ENCODE data around the gene ZBTB16.

Gene ZBTB16, protein sequence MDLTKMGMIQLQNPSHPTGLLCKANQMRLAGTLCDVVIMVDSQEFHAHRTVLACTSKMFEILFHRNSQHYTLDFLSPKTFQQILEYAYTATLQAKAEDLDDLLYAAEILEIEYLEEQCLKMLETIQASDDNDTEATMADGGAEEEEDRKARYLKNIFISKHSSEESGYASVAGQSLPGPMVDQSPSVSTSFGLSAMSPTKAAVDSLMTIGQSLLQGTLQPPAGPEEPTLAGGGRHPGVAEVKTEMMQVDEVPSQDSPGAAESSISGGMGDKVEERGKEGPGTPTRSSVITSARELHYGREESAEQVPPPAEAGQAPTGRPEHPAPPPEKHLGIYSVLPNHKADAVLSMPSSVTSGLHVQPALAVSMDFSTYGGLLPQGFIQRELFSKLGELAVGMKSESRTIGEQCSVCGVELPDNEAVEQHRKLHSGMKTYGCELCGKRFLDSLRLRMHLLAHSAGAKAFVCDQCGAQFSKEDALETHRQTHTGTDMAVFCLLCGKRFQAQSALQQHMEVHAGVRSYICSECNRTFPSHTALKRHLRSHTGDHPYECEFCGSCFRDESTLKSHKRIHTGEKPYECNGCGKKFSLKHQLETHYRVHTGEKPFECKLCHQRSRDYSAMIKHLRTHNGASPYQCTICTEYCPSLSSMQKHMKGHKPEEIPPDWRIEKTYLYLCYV

DNA sequence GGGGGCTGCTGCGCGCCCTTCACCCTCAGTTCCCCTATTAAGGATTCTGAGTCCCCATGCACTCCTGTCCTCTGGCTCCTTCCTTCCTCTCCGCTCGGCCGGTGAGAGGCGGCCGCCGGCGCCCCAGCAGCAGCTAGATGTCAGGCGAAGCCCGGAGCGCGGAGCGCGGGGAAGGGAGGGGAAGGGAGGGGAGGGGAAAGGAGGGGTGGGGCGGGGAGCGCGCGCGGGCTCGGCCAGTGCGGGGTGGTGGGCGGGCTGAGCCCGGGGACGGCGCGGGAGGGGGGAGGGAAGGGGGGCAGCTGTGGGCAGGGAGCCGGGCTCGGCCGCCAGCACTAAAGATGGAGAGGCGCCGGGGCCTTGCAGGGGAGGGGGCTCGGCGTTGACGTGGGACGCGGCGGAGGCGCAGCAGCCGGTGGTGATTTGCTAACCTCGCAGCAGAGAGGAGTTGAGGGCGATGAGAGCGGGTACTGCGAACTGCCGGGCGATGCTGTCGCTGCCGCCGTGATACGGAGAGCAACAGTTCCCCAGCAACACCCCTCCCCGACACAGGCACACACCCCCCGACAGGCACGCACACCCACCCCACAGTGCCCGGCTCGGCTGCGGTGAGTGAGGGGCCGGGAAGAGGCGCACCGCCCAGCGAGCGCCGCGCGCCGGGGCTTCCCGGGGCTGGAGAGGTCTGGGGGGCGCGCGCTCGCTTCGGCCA, at the start of gene ZBTB16:
ZBTB16 (plus strand) TSS at position 434 of the 706 bp plus-strand sequence. CDS start 3,590 bp downstream, outside the sequence.
- no peak for DNase-seq

DNA sequence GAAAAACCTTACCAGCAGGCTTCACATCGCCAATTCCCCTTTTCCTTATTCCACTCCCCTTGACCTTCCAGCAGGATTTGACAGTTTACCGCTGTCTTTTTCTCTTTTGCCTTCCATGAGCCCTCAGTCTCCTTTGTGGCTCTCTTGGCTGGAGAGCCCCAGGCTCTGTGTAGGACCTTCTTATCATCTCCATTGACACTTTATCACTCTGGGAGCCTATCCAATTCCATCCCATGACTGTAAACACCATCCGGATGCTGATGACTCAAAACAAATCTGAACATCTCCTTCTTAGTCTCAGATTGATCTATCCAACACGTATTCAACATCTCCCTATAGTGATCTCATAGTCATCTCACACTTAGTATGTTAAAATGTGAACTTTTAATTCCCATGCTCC, 48.6 kb upstream of the ZBTB16 start:
- no peak for DNase-seq

DNA sequence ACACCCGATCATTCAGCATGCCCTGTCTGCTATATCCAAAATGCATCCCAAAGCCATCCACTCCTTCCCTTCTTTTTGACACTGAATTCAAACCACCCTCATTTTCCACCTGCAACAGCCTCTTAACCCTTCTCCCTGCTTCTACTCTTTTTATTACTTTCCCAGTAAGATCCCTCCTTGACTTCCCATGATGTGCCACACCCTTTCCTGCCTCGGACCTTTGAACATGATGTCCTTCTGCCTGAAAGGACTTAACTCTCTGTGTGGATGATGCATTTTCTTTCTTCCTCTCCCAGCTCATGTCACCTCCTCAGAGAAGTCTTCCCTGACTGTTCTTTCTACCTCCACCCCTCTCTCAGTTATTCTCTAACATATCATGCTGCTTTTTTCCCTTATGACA, 48.1 kb upstream of the ZBTB16 start:
- no peak for DNase-seq

DNA sequence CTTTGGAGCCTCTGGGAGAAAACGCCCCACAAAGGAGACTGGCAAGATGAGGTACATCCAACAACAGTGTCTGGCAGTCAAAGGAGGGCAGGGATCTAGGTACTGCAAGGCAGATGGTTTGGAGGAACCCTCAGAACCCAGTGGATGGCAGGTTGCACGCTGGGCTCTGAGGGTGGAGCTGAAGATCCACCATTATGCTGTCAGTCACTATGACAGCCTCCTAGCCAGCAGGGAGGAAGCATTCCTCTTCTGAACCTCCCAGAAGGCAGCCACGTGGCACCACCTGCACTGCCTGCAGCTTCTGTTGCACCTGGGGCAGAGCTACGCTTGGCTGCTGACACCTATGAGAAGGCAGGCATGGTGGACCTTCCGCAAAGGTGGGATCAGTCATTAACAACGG, 44.4 kb upstream of the ZBTB16 start:
- DNase-seq: no peak

DNA sequence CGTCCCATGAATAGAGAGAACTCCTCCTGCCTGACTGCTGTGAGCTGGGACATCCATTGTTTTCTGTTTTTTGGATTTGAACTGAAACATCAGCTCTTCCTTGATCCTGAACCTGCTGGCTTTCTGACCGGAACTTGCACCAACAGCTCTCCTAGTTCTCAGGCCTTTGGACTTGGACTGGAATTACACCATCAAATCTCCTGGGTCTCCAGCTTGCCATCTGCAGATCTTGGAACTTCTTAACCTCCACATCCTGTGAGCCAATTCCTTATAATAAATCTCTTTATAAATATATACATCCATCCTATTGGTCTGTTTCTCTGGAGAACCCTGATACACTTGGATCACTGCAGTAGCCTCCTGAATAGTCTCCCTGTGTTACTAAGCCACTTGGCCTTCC, 42.5 kb upstream of the ZBTB16 start:
- no peak for DNase-seq

DNA sequence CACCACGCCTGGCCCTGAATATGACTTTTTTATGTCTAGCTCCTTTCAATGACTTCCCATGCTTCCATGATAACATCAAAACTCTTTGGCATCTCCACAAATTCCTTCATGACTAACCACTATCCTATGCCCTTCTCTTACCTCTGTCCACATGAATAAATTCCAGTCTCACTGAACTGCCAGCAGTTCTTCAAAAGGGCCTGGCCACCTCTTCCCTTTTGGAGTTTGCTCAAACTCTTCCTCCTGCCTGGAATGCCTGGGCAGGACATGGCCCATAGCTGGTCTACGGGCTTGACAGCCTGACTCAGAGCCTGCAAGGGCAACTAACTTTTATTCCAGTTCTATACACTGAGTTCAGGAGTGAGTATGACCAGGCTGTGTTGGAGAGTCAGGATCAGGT, 41.8 kb upstream of the ZBTB16 start:
- no peak for DNase-seq

DNA sequence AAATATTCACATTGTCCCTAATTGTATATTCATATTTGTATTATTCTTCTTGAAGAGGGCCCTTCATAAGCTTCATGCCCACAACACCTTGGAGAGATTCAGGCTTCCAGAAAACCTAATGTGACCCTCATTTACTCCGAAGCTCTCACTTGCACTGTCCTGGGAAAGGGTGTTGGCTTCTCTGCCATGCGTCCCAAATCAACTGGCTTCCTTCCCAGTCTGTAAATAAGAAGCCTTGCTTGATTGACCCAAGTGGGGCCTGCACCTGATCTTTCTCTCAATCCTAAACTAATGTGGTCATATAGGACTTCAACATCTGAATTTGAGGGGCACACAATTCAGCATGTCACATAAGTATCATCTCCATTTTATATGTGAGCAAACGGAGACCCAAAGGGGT, 40.5 kb upstream of the ZBTB16 start:
- no peak for DNase-seq

DNA sequence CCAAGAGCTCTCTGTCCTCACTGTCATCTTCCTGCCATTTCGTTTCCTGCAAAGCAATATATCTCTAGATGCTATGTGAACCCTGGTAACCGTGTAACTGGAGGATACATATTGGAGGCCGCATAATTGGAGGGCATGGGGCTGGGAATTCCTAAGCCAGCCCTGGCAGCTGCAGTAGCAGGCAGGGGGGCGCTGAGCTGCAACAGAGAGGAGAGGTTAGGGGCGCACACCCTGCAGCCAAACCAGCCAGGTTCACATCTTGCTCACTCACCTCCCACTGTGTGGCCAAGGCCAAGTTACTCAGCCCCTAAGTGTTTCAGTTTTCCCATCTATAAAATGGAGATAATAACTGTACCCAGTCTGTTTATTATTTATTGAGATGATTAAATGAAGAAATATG, 39.9 kb upstream of the ZBTB16 start:
- DNase-seq: no peak

DNA sequence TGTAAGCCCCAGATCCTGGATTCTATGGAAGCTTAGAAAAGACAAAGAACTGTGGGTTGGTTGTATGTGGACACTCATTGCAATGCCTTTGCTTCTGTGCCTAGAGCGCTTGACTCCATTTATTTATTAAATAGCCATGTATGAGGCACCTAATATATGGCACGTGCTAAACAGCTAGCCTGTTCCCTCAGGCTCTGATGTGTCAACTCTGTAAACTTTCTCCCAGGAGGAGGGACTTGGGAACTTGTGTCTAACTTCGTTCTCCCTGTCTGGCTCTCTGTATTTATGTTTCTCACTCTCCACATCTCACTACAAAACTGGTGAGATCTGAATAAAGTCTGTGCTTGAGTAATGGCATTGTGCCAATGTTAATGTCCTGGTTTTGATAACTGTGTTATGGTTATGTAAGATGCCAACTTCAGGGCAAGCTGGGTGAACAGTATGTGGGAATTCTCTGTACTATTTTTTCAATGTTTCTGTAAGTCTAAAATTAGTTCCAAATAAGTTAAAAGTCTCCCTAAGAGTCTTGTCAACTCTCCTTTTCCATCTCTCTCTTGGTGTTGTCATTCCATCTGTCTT, 34.1 kb upstream of the ZBTB16 start:
- DNase-seq: no peak

DNA sequence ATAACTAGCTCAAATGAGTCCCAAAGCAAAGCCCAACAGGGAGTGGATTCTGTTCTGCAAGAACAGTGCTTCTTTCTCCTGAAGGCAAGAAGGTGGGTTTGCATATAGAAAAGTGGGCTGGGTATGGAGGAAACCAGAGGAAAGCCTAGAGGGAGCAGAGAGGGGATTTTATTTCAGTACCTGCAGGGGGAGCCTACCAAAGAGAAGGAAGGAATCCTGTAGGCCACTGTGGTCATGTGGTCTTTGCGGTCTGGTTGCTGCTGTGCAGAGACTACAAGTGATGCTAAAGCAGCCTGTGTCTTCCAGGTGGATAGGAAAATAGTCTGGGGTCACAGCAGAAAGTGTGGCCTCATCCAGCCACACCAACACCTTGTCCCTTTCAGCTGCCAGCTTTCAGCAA, 33.2 kb upstream of the ZBTB16 start:
- no peak for DNase-seq

DNA sequence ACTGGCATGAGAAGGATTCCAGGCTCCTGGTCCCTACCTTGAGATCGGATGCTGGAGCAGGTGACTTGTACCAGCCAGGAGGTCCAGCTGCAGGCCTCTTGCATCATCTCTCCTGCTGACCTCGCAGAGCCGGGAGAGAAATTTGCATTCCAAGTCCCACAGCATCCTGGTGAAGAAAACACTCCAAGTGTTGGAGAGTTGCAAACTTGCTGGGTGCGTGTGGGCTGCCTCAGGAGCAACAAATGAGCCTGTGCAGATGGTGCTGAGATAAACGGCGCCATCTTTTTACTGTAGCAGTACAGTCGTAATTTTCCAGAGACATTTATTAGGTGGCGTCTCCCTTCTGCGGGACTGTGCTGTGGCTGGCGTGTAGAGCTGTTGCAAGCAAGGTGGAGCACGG, 32.1 kb upstream of the ZBTB16 start:
- no peak for DNase-seq

DNA sequence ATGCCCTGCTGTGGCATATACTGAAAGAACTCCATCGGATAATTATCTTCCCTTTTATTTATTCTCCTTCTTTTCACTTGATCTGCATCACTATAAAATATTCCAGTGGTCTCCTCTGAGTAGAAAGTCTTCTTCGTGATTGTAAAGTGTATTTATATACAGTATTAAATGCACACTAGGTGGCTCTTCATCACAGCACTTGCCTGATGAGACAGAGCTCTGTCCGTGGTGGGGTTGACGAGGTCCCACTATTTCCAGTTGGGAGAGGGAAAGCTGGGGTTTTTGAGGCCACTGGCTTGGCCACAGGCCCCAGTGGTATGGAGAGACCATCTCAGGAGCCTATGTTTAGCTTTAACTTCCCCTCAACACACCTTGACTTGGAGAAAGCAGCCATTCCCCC, 31.6 kb upstream of the ZBTB16 start:
- no peak for DNase-seq

DNA sequence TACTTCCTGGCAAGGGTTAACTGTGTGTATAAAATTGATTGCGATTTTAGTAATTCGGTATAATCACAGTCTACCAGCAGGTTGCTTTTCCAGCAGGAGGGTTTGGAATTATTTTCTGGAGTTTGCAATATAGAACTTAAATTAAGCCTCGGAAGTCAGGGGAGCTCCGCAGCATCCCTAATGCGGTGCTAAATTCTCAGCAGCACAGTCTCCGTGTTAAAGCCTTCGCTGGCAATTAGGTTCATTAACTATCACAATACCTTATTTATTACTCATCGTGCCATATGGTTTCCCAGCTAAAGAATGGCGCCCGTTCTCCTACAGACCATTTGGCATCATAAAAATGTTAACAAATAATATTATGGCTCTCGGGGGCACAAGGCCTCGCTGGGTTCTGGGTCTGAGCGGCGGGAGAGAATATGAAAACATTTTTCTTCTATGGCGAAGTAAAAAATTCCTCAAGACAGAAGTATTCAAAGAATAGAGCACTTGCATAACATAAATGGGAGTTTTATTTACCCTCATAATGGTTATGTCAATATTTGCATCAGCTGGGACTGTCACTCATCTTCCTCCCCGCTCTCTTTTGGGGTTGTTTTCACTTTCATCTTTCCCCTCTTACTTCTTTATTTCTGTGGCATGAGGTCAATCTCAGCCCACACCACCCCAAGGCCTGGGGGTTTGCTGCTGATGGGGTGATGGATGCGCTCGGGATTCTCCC, 28.1 kb upstream of the ZBTB16 start:
- no peak for DNase-seq

DNA sequence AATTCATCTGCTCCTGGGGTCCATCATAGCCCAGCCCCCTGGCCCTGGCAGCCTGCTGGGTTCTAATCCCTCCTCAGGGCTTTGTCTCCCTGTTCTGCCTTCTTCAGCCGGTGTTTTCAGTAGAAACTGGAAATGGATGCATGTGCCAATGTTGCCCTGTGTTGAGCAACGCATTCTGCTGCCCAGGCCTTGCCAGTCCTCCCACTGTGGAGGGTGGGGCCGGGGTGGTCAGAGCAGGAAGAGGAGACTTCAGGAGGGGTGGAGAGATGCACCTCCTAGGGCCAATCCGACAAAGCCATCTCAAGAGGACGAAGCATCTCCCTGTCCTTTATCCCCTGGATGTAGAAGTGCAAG, 27.6 kb upstream of the ZBTB16 start:
- DNase-seq: no peak

DNA sequence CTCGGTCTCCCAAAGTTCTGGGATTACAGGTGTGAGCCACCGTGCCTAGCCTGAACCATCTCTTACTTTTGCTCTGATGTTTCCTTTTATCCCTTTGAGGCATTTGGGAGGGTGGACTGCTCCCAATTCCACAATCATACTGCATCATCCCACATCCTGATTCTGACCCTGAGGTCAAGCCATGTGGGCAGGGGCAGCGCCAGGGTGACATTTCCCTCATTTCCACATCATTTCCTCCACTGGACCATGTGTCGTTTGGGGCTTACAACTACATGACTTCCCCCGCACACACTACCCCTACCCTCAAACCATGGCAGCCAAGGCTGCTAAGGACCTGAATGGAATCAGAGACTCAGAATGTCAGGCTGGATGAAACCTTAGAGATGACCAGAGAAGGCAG, 26.4 kb upstream of the ZBTB16 start:
- DNase-seq: no peak

DNA sequence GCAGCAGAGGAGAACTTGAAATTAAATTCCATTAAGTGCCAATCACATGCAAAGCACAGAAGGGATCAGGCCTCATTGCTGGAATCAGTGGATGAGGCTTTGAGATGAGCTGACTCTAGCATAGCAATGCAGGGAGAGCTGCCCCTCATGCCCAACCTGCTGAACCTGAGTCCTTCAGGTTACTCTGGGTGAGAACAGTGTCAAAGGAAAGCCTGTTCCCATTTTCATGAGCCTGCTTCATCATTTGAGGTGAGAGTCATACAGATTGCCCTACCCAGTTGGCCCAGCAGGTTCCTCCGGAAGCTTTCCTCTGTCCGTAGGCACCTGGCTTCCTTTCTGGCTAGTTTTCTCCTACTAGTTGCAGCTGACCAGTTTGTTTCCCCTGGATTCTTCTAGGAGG, 25.9 kb upstream of the ZBTB16 start:
- no peak for DNase-seq

DNA sequence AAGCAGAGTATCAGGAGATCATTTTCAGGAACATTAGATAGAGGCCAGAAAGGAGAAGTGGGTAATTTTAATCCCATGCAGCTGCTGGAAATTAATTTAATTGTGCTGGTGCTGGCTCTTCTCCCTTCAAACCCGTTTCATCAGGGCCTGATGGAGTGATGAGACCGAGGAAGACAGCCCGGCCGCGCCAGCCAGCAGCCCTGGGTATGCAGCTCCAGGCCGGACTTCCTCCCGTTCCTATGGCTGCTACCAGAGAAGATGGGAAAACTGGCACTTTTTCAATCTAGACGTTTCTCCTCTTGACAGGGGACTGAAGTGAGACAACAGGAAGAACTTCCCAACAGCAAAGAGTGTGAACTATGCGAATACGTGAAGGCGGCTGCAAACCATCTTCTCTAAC, 24.6 kb upstream of the ZBTB16 start:
- DNase-seq: no peak

DNA sequence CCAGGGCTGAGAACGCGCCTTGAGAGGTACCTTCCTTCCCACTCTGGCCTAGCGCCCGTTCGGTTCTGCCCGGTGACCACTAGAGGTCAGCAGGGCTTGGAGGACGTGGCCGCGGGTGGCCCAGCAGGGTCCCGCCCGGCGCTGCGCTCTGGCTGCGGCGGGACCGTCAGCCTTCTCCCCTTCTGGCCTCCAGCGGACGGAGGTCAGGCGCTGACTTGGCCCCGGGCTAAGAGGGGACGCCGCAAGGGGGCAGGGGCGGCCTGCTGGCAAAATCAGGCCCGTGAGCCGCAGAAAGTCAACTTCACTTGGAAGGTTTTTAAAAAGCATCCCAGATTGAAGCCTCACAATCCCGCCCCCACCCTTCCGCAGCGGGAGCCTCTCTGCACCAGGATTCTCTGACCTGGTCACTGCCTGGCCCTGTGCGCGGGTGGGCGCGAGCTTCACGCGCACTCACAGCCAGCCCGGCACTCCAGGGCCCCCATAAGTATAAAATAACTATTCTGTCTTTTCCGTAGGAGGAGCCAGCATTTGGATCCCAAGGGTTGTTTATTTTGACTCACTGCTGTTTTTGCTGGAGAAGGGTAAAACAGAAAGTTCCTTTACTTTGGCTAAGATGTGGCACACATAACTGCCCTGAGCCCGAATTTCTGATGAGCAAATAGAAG, 23.2 kb upstream of the ZBTB16 start:
- DNase-seq: no peak

DNA sequence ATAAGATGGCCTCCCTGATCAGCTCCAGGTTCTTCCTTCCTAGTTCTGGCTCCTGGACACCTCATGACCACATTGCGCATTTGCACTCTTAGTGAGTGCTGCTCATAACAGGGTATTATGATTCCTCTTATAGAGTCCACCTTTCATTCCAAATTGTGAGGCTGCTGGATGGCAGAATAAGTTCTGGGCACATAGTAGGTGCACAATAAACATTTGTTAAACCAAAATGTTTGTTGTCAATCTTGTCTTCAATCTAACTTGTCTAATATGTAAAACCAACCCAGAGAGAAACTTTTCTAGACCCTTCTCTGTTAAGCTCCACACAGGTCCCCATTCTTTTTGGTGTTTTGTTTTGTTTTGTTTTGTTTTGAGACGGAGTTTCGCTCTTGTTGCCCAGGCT, 22.6 kb upstream of the ZBTB16 start:
- no peak for DNase-seq

DNA sequence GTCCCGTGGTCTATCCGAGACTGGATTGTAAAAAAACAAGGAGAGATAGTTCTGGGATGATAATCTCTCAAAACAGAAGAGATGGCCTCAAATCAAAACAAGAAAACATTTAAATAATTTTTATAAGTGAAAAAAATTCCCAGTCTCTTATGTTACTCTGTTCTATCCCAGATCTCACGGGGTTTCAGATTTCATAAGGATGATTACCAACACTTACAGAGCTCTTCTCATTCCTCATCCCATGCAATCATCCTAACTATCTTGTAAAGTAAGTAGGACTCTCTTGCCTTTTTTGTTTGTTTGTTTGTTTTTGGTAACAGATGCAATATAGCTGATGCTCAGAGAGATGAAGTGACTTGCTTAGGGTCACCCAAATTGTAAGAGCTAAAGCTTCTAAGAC, 20.0 kb upstream of the ZBTB16 start:
- no peak for DNase-seq

DNA sequence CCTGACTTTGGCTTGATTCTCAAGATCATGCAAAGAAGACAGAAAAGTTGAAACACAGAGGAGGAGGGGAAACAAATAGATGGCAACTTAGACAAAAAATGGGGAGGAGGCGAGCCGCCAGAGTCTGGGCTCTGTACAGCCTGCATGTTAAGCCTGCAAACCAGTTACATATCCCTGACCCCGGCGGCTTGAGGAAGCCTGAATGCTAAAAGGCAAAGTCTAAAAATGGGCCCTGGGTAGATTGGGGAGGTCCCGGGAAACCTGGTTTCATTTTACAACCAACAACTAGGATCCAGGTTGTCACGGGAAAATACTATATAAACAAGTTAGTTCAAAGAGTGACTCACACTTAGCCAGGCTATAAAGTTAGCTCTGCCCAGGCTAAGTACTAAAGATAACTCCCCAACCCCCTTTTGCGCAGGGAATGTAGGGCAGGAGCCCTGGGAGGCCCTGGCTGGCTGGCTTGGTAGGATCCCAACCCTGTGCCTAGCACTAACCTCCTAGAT, 18.8 kb upstream of the ZBTB16 start:
- no peak for DNase-seq

DNA sequence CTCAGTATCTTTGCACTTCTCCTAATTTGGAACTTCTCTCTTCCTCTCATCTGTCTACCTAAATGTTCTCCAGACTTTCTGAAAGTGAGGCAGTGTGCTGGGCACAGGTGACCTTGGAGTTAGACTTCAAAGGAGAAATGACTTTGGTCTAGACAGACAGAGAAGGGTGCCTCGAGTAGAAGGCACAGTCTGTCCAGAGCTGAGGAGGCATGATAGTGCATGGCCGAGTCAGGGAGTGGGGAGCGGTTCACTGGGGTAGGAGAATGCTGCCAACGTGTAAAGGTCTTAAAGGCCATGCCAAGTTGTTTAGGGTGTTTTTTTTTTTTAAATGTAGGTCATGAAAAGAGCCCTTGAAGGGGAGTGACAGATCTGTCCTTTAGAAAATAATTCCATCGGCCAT, 17.3 kb upstream of the ZBTB16 start:
- DNase-seq: no peak

All from NCI-H187 (cell line).